GM12874 (cell line): ENCODE data around the gene GNAZ.

Experiments used
- CTCF ChIP-seq: IDR thresholded peaks from 2 replicates; pipeline ENCODE4 v1.5.1; 2011; ENCODE audit warnings: low read depth, mild to moderate bottlenecking, control low read depth, low read length, moderate library complexity; ENCODE audit not compliant: insufficient read depth

The GNAZ gene

GRCh38 chr22:23095733-23096342 is 25.5 kb downstream of the GNAZ start:
- TF ChIP-seq CTCF, result no peak

GRCh38 chr22:23097412-23098229 is 27.3 kb downstream of the GNAZ start:
- no peak for TF ChIP-seq CTCF

- no peak for TF ChIP-seq CTCF
Measured at GRCh38 chr22:23098230-23098705, 27.9 kb downstream of the GNAZ start.

GRCh38 chr22:23098718-23099530 is 28.6 kb downstream of the GNAZ start:
- no peak for TF ChIP-seq CTCF

- TF ChIP-seq CTCF, result no peak
Measured at GRCh38 chr22:23099531-23099804, 29.1 kb downstream of the GNAZ start.

- no peak for TF ChIP-seq CTCF
Measured at GRCh38 chr22:23100124-23100801, 29.9 kb downstream of the GNAZ start.

GRCh38 chr22:23101524-23101923 is 31.2 kb downstream of the GNAZ start:
- no peak for TF ChIP-seq CTCF
